Measurements from ENCODE around the gene PNPLA7. TPM values are rescaled to one million over a fixed set of nuclear protein-coding genes. Genes with fewer than 3 reads are reported as not detected.
"Not testable (repeated sequence)": the region's sequence is repeated elsewhere in the genome, so short reads cannot be mapped to it uniquely, and the experiment has no call there.

Gene PNPLA7
- total RNA-seq, 1 donor from 2014 or later: 3.6 TPM

DNA sequence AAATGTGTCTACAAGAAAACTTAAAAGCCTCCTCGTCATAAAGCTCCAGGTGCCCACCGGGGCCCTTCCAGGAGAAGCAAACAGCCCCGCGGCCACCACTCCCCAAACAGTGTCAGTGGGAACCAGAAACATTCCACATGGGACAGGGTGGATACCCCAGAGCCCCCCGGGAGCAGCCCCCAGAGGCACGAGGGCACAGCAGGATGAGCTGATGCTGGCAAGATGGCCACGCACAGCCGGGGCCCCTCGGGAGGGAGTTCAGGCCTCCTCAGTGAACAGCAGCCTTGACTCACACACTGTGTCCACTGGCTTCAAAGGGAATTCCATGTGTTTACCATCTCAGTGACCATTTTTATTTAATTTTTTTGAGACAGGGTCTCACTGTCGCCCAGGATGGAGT, 137.8 kb downstream of the PNPLA7 start:
- peaks cover 35% of the 10 kb centered on the region for H3K4me1 Mint-ChIP-seq (ENCODE audit: low read depth)
- TF ChIP-seq, protein P1, sequence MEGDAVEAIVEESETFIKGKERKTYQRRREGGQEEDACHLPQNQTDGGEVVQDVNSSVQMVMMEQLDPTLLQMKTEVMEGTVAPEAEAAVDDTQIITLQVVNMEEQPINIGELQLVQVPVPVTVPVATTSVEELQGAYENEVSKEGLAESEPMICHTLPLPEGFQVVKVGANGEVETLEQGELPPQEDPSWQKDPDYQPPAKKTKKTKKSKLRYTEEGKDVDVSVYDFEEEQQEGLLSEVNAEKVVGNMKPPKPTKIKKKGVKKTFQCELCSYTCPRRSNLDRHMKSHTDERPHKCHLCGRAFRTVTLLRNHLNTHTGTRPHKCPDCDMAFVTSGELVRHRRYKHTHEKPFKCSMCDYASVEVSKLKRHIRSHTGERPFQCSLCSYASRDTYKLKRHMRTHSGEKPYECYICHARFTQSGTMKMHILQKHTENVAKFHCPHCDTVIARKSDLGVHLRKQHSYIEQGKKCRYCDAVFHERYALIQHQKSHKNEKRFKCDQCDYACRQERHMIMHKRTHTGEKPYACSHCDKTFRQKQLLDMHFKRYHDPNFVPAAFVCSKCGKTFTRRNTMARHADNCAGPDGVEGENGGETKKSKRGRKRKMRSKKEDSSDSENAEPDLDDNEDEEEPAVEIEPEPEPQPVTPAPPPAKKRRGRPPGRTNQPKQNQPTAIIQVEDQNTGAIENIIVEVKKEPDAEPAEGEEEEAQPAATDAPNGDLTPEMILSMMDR (IDR thresholded peaks at IDR 0.05): no peak
- no peaks in the 10 kb centered on the region for H3K36me3 Mint-ChIP-seq (ENCODE audit: low read depth)
- H3K27ac Mint-ChIP-seq (ENCODE audit: unreplicated experiment): peak overlapping the region; percentile 74
- DNase-seq (ENCODE audit: low spot score): no peak
- H3K27me3 Mint-ChIP-seq (ENCODE audit: low read depth): no peaks in the 10 kb centered on the region
- H3K4me3 Mint-ChIP-seq (ENCODE audit: unreplicated experiment): no peak overlapping the region
- H3K9me3 Mint-ChIP-seq (ENCODE audit: low read depth): no peaks in the 10 kb centered on the region

DNA sequence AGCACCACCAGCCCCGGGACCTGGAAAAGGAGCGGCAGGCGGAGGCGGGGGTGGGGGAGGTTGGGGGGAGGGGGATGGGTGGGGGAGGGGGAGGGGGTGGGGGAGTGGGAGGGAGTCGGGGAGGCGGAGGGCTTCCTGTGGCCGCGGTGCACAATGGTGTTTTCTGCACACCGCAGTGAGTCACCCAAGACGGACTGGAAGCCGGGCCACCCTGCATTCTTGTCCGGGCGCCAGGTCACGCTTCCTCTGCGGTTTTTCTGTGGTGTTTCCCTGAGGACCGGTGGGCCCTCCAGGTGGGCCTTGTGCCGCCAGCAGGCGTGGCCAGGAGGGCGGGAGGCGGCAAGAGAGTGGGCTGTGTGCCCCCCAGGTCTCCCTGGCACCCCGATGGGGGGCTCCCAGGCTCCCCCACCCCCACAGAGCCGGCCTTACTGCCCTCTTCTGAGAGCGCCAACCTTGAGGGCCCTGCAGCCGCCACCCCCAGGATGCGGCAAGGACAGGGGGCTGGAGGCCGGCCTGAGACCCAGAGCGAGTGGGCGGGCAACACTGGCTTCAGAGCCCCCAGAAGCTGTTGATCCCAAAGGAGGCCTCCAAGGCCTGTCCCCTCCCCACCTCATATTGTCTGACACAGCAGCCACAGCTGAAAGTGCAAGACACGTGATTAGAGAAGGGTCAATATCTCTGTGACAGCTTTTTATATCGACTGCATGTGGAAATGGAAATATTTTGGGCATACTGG, 138.4 kb downstream of the PNPLA7 start:
- Mint-ChIP-seq H3K4me3 (ENCODE audit: unreplicated experiment) (no peak overlapping the region), H3K4me1 (ENCODE audit: low read depth) (peaks cover 35% of the 10 kb centered on the region), H3K36me3 (ENCODE audit: low read depth) (no peaks in the 10 kb centered on the region), H3K9me3 (ENCODE audit: low read depth) (no peaks in the 10 kb centered on the region), H3K27me3 (ENCODE audit: low read depth) (no peaks in the 10 kb centered on the region), H3K27ac (ENCODE audit: unreplicated experiment) (peak overlapping the region; percentile 74)
- no peak for DNase-seq (ENCODE audit: low spot score)
- TF ChIP-seq, protein P1 (IDR thresholded peaks at IDR 0.05): no peak

DNA sequence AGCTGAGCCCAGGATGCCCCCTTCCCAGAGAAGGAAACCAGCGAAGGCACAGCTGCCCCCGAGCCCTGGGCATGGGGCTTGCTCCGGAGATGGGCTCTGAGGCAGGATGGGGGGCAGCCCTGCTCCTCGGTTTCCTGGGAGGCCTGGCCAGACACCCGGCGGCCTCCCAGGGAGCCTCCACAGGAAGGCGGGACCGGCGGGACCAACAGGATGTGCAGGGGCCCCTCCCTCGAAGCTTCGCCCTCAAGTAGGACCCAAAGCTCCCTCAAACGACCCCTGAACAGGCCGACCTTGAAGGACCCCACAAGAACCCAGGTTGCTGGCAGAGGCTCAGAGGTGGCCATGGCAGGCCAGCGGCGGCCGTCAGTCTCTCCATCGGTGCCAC, 138.9 kb downstream of the PNPLA7 start:
- Mint-ChIP-seq H3K36me3 (ENCODE audit: low read depth) (no peaks in the 10 kb centered on the region), H3K27me3 (ENCODE audit: low read depth) (no peaks in the 10 kb centered on the region)

DNA sequence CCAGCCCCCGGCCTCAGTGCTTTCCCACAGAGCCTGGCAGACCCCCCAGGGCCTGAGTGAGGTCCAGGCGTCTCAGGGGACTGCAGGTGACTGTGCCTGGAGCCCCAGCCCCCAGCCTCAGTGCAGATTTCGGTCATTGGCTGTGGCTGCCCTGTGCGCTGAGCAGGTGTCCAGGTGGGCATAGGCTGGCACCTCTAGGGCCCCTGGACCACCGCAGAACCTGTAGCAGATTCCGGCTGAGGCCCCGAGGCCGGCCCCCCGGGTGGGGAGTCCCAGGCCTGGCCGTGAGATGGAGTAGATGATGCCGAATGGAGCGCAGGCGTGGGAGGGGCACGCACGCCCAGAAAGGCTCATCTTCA, 139.3 kb downstream of the PNPLA7 start:
- no peak overlapping the region for H3K4me3 Mint-ChIP-seq (ENCODE audit: unreplicated experiment)
- no peaks in the 10 kb centered on the region for H3K9me3 Mint-ChIP-seq (ENCODE audit: low read depth)
- DNase-seq (ENCODE audit: low spot score): no peak
- H3K27ac Mint-ChIP-seq (ENCODE audit: unreplicated experiment): no peak overlapping the region
- H3K27me3 Mint-ChIP-seq (ENCODE audit: low read depth): no peaks in the 10 kb centered on the region
- TF ChIP-seq, protein P1 (IDR thresholded peaks at IDR 0.05): no peak
- H3K36me3 Mint-ChIP-seq (ENCODE audit: low read depth): no peaks in the 10 kb centered on the region
- H3K4me1 Mint-ChIP-seq (ENCODE audit: low read depth): peaks cover 35% of the 10 kb centered on the region

More for the DNA sequence above, 138.9 kb downstream of the PNPLA7 start:
- TF ChIP-seq, protein P1 (IDR thresholded peaks at IDR 0.05): no peak
- Mint-ChIP-seq H3K27ac (ENCODE audit: unreplicated experiment) (peak overlapping the region; percentile 17), H3K9me3 (ENCODE audit: low read depth) (no peaks in the 10 kb centered on the region), H3K4me3 (ENCODE audit: unreplicated experiment) (no peak overlapping the region), H3K4me1 (ENCODE audit: low read depth) (peaks cover 35% of the 10 kb centered on the region)
- DNase-seq (ENCODE audit: low spot score): no peak

DNA sequence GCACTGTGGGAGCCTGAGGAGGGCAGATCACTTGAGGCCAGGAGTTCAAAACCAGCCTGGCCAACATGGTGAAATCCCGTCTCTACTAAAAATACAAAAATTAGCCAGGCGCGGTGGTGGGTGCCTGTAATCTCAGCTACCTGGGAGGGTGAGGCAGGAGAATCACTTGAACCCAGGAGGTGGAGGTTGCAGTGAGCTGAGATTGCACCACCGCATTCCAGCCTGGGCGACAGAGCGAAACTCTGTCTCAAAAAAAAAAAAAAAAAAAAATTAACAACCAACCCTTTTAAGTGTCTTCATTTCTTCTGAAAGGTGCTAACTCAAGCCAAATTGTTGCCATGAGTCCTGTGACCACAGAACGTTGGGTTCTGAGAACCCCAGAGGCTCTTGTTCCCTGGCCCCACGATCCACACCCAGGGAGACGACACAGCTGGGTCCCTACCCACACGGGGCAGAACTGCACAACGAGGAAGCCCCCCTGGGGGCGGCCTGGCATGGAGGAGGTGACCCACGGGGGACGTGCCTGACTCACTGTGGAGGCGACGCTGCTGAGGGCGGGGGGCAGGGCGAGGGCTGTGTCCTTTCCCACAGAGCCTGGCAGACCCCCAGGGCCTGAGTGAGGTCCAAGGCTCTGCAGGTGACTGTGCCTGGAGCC, 139.8 kb downstream of the PNPLA7 start:
- not testable (repeated sequence) for H3K9me3 Mint-ChIP-seq (ENCODE audit: low read depth); H3K36me3 Mint-ChIP-seq (ENCODE audit: low read depth); H3K27me3 Mint-ChIP-seq (ENCODE audit: low read depth); H3K4me3 Mint-ChIP-seq (ENCODE audit: unreplicated experiment); DNase-seq (ENCODE audit: low spot score)
- H3K4me1 Mint-ChIP-seq (ENCODE audit: low read depth): peaks cover 35% of the 10 kb centered on the region
- H3K27ac Mint-ChIP-seq (ENCODE audit: unreplicated experiment): peak overlapping the region; percentile 12

Small RNA genes lying within 50 kb of the gene (microRNA-seq; reads per million reads assigned to microRNA genes)
- gene MIR7114 (ENCODE audit: borderline number of aligned reads): 7.8 reads per million, percentile 15 among the genes with 10 or more reads in this experiment

Other genes with a start within 250 kb of the PNPLA7 start
- 0.39 to 6.9 TPM (median 6.7 TPM) in 3 replicates for gene NRARP, start 248.1 kb downstream of the PNPLA7 start, total RNA-seq
- gene EXD3, start 127.2 kb downstream of the PNPLA7 start, total RNA-seq: 10.7 to 15.7 TPM (median 11.6 TPM) in 3 replicates
- gene NOXA1, start 127.0 kb downstream of the PNPLA7 start, total RNA-seq: 0.97 to 2.5 TPM (median 2.0 TPM) in 3 replicates
- 0.10 TPM in 1 of 3 replicates, not detected in the others for gene ENTPD8, start 109.0 kb downstream of the PNPLA7 start, total RNA-seq
- 81.5 to 86.8 TPM (median 86.1 TPM) in 3 replicates for gene NSMF, start 91.1 kb downstream of the PNPLA7 start, total RNA-seq
- 50.6 to 55.4 TPM (median 53.5 TPM) in 3 replicates for gene MRPL41, start 1.5 kb upstream of the PNPLA7 start, total RNA-seq
- gene DPH7, start 28.5 kb upstream of the PNPLA7 start, total RNA-seq: 25.8 to 33.9 TPM (median 27.9 TPM) in 3 replicates
- 32.5 to 34.8 TPM (median 33.0 TPM) in 3 replicates for gene ZMYND19, start 40.1 kb upstream of the PNPLA7 start, total RNA-seq
- gene ARRDC1, start 55.3 kb upstream of the PNPLA7 start, total RNA-seq: 24.5 to 27.3 TPM (median 27.2 TPM) in 3 replicates
- gene EHMT1, start 68.6 kb upstream of the PNPLA7 start, total RNA-seq: 59.6 to 92.3 TPM (median 61.0 TPM) in 3 replicates